ENCODE results near the gene PGPEP1. TPM values are rescaled to one million over a fixed set of nuclear protein-coding genes. Genes with fewer than 3 reads are reported as not detected.
"Not testable (repeated sequence)": the region's sequence is repeated elsewhere in the genome, so short reads cannot be mapped to it uniquely, and the experiment has no call there.

Gene PGPEP1
- total RNA-seq, 1 donor from 2014 or later: 48.5 TPM

DNA sequence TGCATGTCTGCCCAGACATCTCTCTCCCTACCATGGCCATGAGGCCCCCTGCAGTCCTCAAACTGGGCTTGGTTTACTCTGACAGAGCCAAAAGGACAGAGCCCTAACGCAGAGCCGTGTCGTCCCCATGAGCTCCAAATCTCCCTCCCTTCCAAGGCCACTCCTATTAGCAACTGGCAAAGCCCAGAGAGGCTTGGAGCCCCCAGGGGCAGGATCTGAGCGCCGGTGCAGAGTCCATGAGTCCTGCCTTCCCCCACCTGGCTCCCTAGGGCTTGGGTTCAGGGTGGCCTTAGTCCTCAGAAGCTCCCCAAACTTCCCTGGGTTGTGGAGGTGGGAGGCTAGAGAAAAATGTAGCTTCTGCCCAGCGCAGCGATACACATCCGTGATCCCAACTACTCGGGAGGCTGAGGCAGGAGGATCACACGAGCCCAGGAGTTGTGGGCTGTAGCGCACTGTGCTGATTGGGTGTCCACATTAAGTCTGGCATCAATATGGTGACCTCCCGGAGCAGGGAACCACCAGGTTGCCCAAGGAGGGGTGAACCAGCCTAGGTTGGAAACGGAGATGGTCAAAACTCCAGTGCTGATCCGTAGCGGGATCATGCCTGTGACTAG is 7.4 kb upstream of the PGPEP1 start:
- DNase-seq (ENCODE audit: low spot score): no peak

DNA sequence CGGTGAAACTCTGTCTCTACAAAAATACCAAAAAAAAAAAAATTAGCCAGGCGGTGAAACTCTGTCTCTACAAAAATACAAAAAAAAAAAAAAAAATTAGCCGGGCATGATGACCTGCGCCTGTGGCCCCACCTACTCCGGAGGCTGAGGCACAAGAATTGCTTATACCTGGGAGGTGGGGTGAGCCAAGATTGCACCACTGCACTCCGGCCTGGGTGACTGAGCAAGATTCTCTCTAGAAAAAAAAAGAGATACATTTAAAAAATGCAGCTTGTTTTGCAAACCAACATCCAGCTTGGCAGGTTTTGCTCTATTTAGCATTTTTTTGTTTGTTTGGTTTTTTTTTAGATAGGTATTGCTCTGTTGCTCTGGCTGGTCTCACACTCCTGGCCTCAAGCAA is 6.7 kb upstream of the PGPEP1 start:
- no peak for DNase-seq (ENCODE audit: low spot score)

DNA sequence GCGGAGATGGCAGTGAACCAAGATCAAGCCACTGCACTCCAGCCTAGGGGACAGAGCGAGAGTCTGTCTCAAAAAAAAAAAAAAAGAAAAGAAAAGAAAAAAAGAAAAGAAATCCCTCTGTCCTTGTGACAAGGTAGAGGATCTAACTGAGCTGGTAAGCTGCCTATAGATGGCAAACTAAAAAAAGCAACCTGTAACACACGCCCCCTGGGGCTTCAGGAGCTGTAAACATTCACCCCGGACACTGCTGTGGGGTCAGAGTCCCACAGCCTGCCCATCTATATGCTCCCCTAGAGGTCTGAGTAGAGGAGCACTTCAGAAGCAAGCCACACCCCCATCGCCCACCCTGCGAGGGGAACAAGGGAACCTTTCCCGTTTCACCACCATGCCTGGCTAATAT is 4.3 kb upstream of the PGPEP1 start:
- DNase-seq (ENCODE audit: low spot score): no peak

DNA sequence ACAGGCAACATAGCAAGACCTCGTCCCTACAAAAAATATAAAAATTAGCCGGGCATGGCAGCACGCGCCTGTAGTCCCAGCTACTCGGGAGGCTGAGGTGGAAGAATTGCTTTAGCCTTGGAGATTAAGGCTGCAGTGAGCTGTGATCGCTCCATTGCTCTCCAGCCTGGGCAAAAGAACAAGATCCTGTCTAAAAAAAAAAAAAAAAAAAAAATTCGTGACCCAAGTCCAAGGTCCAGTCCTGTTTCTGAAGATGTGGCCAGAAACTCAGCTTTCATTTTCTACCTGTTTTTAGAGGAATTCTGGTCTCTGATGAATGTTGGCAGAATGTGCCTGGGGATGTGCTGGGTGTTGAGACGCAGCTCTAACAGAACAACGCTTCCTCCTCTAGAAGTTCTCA is 1.9 kb upstream of the PGPEP1 start:
- no peak for DNase-seq (ENCODE audit: low spot score)

DNA sequence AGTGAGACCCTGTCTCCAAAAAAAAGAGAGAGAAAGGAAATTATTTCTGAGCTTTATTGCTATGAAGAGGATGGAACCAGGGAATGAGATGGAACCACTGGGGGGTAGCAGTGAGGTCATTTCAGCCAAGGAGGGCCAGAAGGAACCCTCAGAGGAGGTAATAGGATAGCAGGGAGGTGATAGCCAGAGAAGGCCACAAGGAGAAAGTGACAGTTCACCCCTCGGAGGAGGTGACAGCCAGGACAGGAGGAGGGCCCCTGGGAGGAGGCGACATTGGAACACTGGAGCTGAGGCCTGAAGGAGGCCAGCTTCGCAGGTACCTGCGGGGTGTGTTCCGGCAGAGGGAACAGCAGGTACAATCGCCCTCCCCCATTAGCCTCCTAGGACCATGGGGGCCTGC is 675 bp upstream of the PGPEP1 start:
- DNase-seq (ENCODE audit: low spot score): no peak

DNA sequence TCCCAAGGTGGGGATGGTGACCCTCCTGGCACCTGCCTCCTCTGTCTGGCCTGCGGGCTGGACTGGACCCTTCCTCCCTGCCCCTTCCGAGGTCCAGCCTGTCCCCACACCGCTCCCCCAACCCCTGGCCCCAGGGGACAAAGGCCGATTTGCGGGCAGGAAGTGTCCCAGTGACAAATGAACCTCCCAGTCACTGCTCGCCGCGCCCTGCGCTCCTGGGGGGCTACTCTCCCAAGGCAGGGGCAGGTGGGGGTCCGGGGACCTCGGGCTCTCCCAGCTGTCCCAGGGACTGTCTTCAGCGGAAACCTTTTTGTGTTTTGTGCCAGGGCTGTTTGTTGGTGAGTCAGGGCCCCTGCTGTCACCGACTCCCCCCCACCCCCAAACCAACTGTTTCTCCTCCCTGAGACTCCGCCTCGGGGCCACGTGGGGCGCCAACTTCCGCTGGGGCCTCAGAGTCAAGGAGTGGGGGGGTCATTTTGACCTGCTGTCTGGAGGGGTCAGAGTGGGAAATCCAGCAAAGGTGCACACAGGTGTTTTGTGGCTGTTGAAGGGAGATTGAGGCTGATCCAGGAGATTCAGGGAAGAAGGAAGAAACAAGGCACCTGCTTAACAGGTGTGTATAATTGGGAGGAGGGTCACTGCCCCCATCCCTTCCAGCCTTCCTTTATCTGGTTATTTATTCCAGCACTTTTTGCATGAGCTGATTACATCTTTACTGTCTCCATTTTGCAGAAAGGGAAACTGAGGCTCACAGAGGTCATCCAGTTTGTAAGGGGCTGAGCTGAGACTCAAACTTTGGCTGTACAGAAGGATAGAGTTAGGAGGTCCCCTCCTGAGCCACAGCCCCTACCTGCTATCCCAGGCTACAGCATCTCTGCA is 831 bp downstream of the PGPEP1 start:
- peak; percentile 74 for DNase-seq (ENCODE audit: low spot score)

DNA sequence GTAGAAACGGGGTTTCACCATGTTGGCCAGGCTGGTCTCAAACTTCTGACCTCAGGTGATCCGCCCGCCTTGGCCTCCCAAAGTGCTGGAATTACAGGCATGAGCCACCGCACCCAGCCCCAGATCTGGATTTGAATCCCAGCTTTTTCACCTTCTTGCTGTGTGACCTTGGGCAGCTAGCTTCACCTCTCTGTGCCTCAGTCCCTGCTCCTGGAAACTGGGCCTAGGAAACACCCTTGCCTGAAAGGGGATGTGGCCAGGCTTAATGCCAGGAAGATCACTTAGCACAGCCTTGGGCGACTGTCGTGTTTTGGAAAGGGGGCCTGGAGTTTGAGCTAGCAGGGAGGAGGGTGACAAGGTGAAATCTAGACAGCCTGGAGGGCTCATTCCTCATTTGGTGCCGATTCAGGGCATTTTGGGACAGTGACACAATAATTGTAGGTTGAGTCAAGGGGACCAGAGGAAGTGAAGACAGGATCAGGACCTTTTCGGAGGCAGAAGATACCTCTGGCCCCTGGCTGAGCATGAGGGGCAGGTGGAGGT is 1.8 kb downstream of the PGPEP1 start:
- no peak for DNase-seq (ENCODE audit: low spot score)

DNA sequence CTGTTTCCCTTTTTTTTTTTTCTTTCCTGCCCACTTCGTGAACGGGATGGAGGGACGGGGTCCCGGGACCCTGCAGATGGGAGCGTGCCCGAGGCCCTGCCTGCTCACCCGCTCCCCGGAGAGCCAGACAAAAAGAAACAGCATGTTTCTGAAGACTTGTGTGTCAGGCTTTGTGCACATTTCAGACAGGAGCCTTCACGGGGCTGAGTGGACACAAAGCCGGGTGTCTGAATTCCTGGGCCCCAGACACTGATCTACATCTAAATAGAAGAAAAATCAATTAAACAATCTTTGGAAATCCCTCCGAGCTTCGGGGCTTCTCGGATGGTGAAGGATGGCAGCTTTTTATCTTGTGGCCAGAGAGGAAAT is 4.2 kb downstream of the PGPEP1 start:
- DNase-seq (ENCODE audit: low spot score): no peak

DNA sequence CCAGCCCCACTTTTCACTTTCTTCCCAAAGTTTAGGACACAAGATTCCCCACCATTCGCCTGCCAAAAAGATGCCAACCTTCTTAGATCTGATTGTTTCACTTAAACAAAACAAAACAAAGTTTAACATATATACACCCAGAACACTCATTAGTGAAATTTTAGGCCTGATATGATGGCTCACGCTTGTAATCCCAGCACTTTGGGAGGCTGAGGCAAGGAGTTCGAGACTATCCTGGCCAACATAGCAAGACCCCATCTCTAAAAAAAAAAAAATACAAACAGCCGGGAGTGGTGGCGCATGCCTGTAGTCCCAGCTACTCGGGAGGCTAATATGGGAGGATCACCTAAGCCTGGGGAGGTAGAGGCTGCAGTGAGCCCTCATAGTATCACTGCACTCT is 4.9 kb downstream of the PGPEP1 start:
- DNase-seq (ENCODE audit: low spot score): no peak

DNA sequence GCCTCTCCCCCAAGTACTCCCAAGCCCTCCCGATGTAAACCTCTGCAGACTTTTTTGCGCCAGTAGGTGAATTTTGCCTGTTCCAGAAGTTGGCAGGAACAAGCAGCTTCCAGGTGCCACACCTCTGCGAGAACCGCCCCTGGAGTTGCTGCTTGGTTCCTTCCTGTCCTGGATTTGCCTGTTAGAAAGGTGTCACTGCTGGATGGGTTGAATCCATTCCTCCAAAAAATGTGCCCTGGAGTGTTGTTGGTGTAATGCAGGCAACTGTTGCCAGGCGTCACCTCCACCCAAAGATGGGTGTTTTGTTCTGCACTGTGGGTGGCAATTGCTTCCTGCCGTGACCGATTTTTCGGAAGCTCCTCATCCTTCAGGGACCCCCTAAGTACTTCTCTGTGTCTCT is 5.7 kb downstream of the PGPEP1 start:
- no peak for DNase-seq (ENCODE audit: low spot score)

DNA sequence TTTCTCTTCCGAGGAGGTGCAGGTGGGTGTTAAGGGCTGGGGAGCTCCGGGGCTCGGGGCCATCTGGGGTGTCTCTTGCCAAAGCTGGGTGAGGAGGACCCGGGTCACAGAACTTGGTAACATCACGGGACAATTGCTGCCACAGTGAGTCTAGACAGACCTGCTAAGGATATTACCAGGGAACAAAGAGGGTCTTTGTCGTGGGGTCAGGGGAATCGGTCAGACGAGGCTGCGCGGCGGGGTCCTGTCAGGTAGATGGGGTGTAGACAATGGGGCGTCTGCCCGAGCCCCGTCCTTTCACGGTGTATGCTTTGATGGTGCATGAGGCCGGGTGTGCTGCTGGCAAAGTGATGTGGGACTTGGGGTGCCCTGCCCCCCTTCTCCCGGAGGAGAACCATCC is 7.8 kb downstream of the PGPEP1 start:
- DNase-seq (ENCODE audit: low spot score): no peak

DNA sequence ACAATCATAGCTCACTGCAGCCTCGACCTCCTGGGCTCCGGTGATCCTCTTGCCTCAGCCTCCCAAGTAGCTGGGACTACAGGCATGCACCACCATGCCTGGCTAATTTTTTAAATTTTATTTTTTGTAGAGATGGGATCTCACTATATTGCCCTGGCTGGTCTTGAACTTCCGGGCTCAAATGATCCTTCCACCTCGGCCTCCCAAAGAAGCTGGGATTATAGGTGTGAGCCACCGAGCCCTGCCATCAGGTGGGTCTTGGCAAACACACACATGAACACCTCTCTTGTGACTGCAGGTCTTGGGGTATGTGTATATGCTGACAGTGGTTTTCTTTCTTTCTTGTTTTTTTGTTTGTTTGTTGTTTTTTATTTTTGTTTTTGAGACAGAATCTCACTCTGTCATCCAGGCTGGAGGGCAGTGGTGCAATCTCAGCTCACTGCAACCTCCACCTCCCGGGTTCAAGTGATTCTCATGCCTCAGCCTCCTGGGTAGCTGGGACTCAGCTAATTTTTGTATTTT is 8.5 kb downstream of the PGPEP1 start:
- not testable (repeated sequence) for DNase-seq (ENCODE audit: low spot score)

DNA sequence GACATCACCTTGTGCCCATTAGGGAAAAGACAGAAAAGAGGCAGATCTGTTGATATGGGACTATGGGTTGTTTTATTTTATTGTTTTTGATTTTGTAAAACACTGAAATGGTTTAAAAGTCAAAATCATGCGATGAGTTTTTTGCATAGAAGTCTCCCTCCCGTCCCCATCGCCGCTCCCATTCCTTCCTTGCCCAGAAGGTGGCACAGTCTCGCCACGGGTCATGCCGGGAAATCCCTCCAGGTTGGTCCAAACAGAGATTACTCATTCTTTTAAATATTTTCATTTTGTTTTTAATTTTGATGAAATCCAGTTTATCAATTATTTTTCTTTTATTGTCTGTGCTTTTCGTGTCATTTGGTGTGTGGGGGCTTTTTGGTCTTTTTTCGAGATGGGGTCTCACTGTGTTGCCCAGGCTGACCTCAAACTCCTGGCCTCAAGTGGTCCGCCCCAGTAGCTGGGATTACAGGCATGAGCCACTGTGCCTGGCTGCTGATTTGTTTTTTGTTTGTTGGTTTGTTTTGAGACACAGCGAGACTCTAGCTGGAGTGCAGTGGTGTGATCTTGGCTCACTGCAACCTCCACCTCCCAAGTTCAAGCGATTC is 9.2 kb downstream of the PGPEP1 start:
- peak; percentile 77 for DNase-seq (ENCODE audit: low spot score)

DNA sequence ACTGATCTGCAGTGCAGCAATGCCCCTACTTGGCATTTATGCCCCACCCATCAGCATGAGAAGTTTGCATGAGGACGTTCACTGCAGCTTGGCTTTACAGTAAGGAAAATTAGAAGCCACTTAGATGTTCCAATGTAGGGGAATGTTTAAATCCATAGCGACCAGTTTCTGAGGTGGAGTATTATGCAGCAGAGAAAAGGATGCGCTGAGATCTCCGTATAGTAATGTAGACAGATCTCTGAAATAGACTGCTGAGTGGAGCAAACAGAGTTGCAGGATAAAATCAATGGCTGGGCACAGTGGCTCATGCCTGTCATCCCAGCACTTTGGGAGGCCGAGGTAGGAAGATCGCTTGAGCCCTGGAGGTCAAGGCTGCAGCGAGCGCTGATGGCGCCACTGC is 10.1 kb downstream of the PGPEP1 start:
- DNase-seq (ENCODE audit: low spot score): no peak

DNA sequence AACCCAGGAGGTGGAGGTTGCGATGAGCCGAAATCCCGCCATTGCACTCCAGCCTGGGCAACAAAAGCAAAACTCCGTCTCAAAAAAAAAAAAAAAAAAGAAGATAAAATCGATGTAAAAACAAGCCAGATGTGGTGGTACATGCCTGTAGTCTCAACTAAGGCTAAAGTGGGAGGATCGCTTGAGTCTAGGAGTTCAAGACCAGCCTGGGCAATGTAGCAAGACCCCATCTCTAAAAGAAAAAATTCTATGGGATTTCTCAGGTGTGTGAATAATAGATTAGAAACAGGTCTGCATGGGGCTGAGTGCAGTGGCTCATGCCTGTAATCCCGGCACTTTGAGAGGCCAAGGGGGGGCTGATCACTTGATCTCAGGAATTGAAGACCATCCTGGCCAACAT is 11.1 kb downstream of the PGPEP1 start:
- DNase-seq (ENCODE audit: low spot score): no peak

DNA sequence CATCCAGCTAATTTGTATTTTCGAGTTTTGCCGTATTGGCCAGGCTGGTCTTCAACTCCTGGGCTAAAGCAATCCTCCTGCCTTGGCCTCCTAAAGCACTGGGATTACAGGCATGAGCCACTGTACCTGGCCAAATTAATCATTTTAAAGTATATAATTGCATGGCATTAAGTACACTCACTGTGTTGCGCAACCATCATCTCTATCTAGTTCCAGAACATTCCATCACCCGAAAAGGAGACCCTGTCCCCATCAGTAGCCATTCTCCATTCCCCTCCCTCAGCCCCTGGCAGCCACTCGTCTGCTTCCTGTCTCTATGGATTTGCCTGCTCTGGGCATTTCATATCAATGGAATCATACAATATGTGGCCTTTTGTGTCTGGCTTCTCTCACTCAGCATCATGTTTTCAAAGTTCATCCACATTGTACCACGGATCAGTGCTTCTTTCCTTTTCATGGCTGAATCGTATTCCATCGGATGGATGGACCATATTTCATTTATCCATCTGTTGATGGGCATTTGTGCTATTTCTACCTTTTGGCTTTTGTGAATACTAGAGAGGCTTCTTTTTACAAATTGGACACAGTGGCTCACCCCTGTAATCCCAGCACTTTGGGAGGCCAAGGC is 13.1 kb downstream of the PGPEP1 start:
- DNase-seq (ENCODE audit: low spot score): no peak

DNA sequence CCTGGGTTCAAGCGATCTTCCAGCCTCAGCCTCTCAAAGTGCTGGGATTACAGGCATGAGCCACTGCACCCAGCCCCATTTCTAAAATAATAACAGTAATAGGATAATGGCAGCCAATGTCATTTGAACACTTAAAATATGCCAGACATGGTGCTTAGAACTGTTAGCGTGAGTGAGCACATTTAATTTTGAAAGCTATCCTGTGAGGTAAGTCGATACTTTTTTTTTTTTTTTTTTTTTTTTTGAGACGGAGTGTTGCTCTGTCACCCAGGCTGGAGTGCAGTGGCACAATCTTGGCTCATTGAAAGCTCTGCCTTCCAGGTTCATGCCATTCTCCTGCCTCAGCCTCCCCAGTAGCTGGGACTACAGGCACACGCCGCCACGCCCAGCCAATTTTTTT is 14.3 kb downstream of the PGPEP1 start:
- DNase-seq (ENCODE audit: low spot score): not testable (repeated sequence)

DNA sequence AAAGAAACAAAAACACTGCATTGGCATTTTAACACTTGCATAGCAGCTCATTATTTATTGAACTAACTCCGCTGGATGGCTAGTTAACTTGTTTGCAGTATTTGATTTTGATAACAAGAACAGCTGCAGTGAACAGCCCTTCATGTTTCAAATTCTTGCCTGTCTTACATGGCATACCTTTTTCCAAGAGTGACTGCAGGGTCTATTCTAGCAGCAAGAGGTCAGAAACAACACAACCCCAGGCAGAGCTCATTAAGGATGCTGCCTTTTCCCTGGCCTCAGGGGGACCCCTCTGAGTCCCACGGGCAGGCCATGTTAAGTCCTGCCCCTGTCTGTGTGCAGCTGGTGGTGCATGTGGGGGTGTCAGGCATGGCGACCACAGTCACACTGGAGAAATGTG is 16.6 kb downstream of the PGPEP1 start:
- no peak for DNase-seq (ENCODE audit: low spot score)

DNA sequence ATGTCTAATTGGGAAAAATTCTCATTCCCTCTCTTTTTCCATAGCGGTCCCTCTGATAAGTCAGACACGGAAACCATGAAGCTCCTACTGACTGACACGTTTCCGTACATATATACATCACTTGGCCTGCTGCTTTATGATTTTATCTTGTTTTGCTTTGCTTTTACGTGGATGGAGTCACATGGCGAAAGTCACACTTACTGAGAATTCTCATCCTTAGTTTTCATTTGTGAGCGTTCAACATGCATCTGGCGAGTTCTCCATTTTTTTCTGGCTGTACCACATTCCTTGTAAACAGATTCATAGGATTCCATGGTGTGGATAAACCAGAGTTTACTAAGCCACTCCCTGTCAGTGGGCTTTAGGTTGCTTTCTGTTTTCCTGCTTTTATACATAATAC is 21.2 kb downstream of the PGPEP1 start:
- no peak for DNase-seq (ENCODE audit: low spot score)

DNA sequence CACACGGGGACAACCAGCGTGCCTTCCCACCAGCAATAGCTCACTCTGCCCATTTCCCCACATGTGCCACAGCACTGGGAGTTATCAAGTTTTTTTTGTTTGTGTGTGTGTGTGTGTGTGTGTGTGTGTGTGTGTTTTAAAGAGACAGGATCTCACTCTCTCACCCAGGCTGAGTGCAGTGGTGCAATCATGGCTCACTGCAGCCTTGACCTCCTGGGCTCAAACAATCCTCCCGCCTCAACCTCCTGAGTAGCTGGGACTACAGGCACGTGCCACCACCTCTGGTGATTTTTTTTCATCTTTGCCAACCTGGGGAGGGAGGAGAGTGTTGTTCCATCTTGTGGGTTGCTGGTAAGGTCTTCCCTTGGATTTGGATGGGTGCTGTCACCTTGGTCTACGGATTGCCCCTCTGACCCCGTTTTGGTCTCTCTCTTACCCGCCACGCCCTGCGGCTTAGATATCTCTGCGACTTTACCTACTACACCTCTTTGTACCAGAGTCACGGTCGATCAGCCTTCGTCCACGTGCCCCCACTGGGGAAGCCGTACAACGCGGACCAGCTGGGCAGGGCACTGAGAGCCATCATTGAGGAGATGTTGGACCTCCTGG is 22.6 kb downstream of the PGPEP1 start:
- no peak for DNase-seq (ENCODE audit: low spot score)

DNA sequence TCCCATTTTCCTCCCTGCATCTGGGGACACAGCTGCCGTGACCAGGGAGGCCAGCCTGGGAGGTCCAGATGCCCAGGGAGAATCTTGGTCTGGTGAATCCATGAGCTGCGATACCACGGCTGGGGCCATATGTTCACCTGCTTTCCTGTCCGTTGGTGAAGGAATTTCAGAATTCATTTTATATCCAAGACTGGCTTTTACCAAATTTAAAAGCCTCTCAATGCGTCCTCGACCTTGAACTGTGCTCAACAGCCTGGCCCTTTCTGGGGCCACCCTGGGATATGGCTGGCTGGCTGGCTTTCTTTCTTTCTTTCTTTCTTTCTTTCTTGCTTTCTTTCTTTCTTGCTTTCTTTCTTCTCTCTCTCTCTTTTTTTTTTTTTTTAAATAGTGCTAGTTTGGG is 23.4 kb downstream of the PGPEP1 start:
- no peak for DNase-seq (ENCODE audit: low spot score)
